ENCODE results near the gene PPP1R3E.
"Not testable (repeated sequence)": the region's sequence is repeated elsewhere in the genome, so short reads cannot be mapped to it uniquely, and the experiment has no call there.

The PPP1R3E gene

GRCh38 chr14:23302290-23303225, at the start of gene PPP1R3E:
PPP1R3E (minus strand) TSS chr14:23302859; CDS start chr14:23302576, 283 bp downstream.
- DNase-seq: no peak

- no peak for DNase-seq
Measured at GRCh38 chr14:23351681-23352505, 49.2 kb upstream of the PPP1R3E start.

DNA sequence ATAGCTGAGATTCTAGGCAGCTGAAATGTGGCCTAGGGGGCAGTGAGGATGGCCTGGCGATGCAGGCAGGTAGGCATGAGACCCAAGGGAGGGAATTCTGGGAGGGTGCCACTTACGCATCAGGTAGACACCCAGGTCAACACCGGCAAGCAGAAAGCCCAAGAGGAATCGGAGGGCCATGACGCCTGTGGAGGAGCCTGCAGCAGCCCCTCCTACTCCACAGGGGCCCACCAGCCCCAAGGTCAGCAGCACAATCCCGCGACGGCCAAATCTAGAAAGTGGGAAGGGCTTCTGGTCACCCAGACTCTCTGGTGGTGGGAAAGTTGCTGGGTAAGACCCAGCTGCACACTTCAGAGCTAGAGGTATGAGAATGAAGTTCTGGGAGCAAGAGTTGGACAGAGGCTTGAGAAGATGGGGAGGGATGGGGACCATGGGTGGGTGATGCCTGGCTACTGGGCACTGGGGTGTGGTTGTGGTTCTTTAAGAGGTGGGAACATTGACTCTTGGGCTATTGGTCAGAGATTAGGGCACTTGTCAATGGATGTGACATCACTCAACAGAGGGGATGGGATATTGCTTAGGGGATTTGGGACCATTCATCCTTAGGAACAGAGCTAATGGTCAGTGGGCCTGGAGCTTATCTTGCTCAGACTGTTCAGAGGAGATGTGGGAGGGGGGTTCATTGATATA, 46.6 kb upstream of the PPP1R3E start:
- no peak for DNase-seq

GRCh38 chr14:23348297-23348655, 45.6 kb upstream of the PPP1R3E start:
- DNase-seq: no peak

DNA sequence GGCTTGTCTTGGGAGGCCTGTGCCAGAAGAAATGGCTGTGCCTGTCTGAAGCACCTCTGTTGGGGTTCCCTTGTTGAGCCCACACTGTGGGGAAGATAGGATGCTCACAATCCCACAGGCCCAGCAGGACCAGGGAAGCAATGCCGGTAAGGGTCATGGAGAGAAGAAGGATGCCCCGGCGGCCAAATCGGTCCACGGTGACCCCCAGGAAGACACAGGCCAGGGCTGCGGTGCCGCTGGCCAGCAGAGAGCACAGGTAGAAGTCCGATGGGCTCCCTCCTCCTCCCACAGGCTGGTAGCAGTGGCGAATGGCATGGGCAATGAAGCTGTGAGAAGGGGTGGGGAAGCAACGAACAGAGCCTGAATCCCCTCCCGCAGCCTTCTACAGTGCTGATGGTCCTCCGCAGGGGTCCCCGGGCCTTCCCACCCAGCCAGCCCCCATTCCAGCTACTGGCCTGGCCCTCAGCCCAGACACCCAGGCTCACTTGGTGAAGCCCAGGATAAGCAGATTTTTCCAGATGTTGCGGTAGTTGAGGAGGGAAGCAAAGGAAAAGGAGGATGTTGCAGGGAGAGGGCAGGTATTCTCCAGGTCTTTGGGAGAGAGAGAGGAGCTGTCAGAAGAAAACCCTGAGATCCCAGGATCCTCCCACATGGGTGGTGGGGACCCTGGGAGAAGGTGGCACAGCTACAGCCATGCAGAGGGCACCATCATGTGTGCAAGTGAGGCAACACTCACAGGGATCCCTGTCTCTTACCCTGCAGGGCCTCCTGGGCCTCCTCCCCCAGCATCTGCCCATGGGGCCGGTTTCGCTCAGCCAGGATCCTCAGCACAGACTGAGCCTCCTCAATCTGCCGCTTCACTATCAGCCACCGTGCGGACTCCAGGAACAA, 45.0 kb upstream of the PPP1R3E start:
- no peak for DNase-seq

GRCh38 chr14:23346693-23347405, 44.2 kb upstream of the PPP1R3E start:
- no peak for DNase-seq

DNA sequence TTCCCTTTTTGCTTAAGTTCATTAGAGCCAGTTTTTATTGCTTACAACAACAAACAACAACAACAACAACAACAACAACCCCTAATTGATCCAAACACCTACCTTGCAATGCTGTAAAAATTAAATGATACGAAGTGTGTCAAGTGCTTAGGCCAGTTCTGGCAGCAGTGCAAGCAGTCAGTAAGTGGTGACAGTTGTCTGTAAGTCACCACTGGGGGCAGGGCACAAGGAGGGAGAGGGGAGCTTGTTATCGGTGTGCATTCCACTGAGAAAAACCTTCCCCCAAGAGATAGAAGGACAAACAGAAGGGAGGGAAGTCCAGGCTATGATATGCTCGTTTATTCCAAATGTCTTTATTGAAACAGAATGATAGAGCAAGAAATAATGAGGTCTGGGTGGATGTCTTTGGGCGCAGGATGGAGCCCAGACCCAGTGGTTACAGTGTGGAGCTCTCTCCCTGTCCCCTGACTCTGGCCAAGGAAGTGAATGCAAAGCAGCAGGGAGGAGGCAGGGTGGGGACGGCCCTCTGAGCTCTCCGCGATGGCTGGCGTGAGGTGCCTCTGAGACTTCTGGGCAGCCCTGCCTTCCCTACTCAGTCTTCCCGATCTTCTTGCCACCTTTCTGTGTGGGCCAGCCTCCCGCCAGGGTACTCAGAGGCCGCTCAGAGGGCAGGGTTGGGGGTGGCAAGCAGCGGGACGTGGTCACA, 43.5 kb upstream of the PPP1R3E start:
- DNase-seq: no peak

- DNase-seq: no peak
Measured at GRCh38 chr14:23344481-23344880, 41.8 kb upstream of the PPP1R3E start.

GRCh38 chr14:23339506-23340268, 37.0 kb upstream of the PPP1R3E start:
- no peak for DNase-seq

- no peak for DNase-seq
Measured at GRCh38 chr14:23335623-23336022, 33.0 kb upstream of the PPP1R3E start.

GRCh38 chr14:23327947-23328744, 25.5 kb upstream of the PPP1R3E start:
- no peak for DNase-seq

DNA sequence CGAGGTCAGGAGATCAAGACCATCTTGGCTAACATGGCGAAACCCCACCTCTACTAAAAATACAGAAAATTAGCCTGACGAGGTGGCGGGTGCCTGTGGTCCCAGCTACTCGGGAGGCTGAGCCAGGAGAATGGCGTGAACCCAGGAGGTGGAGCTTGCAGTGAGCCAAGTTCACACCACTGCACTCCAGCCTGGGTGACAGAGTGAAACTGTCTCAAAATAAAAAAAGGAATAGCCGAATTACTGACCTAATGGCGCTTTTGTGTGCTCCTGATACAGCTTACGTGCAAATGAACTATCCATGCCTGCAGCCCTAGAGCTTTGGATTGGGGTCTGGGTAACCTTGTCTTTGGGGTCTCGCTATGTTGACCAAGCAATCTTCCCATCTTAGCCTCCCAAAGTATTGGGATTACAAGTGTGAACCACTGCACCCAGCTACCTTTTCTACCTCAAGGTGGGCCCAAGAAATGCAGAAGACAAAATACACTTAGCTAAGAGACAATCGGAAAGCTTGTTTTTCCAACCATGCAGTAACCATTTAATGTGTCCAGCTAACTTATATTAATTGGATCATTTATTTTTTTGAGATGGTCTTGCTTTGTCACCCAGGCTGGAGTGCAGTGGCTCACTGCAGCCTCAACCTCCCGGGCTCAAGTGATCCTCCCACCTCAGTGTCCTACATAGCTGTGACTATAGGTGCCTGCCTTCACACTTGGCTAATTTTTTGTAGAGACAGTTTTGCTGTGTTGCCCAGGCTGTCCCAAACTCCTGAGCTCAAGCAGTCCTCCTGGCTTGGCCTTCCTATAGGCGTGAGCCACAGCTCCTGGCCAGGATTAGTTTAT, 24.1 kb upstream of the PPP1R3E start:
- DNase-seq: no peak

- DNase-seq: not testable (repeated sequence)
Measured at GRCh38 chr14:23325746-23326145, 23.1 kb upstream of the PPP1R3E start.

- DNase-seq: no peak
Measured at GRCh38 chr14:23324993-23325392, 22.3 kb upstream of the PPP1R3E start.

- no peak for DNase-seq
Measured at GRCh38 chr14:23324455-23324846, 21.8 kb upstream of the PPP1R3E start.

DNA sequence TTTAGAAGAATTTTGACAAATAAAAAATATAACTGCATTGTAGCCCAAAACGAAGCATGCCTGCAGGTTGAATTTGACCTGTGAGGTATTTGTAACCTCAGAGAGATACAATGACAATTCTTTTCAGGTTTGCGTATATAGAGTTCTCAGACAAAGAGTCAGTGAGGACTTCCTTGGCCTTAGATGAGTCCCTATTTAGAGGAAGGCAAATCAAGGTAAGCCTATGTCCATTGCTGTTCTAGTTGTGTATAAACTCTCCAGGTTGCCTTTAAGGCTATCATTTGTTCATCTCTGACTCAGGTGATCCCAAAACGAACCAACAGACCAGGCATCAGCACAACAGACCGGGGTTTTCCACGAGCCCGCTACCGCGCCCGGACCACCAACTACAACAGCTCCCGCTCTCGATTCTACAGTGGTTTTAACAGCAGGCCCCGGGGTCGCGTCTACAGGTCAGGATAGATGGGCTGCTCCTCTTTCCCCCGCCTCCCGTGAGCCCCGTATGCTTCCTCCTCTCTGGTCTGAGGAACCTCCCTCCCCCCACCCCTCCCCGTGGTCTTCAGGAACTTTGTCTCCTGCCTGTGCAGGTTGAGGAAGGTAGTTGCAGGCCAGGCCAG, 21.3 kb upstream of the PPP1R3E start:
- no peak for DNase-seq

All from NCI-H2081 treated with DMSO at 0.1 percent for 48 hours (cell line).